ENCODE data around the gene ATAD3C.
"Not testable (repeated sequence)": the region's sequence is repeated elsewhere in the genome, so short reads cannot be mapped to it uniquely, and the experiment has no call there.

ATAD3C gene

GRCh38 chr1:1441002-1441888, 8.2 kb upstream of the ATAD3C start:
- DNase-seq (ENCODE audit: low spot score), result peak; percentile 92
- peak; percentile 88 for TF ChIP-seq CTCF (IDR thresholded peaks at IDR 0.05; ENCODE audit: extremely low read depth, insufficient read depth, missing control alignments)
- in situ Hi-C loops (cut with MboI; ENCODE audit: low pct_unique_long_range_greater_than_20kb, low sequenced_read_pairs, unreplicated experiment), result no loop called here

GRCh38 chr1:1442069-1442770, 7.3 kb upstream of the ATAD3C start:
- DNase-seq (ENCODE audit: low spot score), result no peak
- in situ Hi-C loops (cut with MboI; ENCODE audit: low pct_unique_long_range_greater_than_20kb, low sequenced_read_pairs, unreplicated experiment), result no loop called here
- no peak for TF ChIP-seq CTCF (IDR thresholded peaks at IDR 0.05; ENCODE audit: extremely low read depth, insufficient read depth, missing control alignments)

GRCh38 chr1:1446631-1447030, 2.9 kb upstream of the ATAD3C start:
- in situ Hi-C loops (cut with MboI; ENCODE audit: low pct_unique_long_range_greater_than_20kb, low sequenced_read_pairs, unreplicated experiment); DNase-seq (ENCODE audit: low spot score): not testable (repeated sequence)

- in situ Hi-C loops (cut with MboI; ENCODE audit: low pct_unique_long_range_greater_than_20kb, low sequenced_read_pairs, unreplicated experiment); DNase-seq (ENCODE audit: low spot score): not testable (repeated sequence)
These were observed 1.1 kb downstream of the ATAD3C start for GRCh38 chr1:1450616-1451015.

- DNase-seq (ENCODE audit: low spot score), result no peak
- TF ChIP-seq CTCF (IDR thresholded peaks at IDR 0.05; ENCODE audit: extremely low read depth, insufficient read depth, missing control alignments), result no peak
- in situ Hi-C loops (cut with MboI; ENCODE audit: low pct_unique_long_range_greater_than_20kb, low sequenced_read_pairs, unreplicated experiment), result no loop called here
These were observed 2.3 kb downstream of the ATAD3C start for GRCh38 chr1:1451696-1452364.

- in situ Hi-C loops (cut with MboI; ENCODE audit: low pct_unique_long_range_greater_than_20kb, low sequenced_read_pairs, unreplicated experiment), result not testable (repeated sequence)
These were observed 2.9 kb downstream of the ATAD3C start for GRCh38 chr1:1452365-1452739.

GRCh38 chr1:1452882-1453281, 3.4 kb downstream of the ATAD3C start:
- no peak for DNase-seq (ENCODE audit: low spot score)
- no peak for TF ChIP-seq CTCF (IDR thresholded peaks at IDR 0.05; ENCODE audit: extremely low read depth, insufficient read depth, missing control alignments)
- in situ Hi-C loops (cut with MboI; ENCODE audit: low pct_unique_long_range_greater_than_20kb, low sequenced_read_pairs, unreplicated experiment), result no loop called here

More at GRCh38 chr1:1452365-1452739, 2.9 kb downstream of the ATAD3C start:
- DNase-seq (ENCODE audit: low spot score), result not testable (repeated sequence)

GRCh38 chr1:1454286-1455056, 5.0 kb downstream of the ATAD3C start:
- in situ Hi-C loops (cut with MboI; ENCODE audit: low pct_unique_long_range_greater_than_20kb, low sequenced_read_pairs, unreplicated experiment); DNase-seq (ENCODE audit: low spot score): not testable (repeated sequence)

All from GM13977 (cell line).